ENCODE data around the gene HHLA2. TPM values are rescaled to one million over a fixed set of nuclear protein-coding genes. Genes with fewer than 3 reads are reported as not detected.
"Not testable (repeated sequence)": the region's sequence is repeated elsewhere in the genome, so short reads cannot be mapped to it uniquely, and the experiment has no call there.

Gene HHLA2
- total RNA-seq, 1 experiment from 2014 or later: not detected

DNA sequence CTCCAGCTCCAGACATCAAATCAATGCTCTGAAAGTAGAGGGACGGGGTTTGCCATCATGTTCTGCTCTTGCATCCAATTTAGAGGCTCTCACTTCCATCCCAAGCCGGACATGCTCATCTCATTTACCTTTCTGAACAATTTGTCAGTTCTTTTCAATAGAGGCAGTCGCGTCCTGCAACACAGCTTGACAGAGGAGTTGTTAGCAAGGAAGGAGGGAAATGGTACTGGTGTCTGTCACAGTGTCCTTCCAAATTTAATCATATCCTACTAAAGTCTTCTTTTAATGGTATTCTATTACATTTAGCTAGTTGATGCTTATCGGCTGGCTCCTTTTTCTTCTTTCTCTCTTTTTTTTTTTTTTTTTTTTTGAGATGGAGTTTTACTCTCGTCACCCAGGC lies 45.6 kb downstream of the HHLA2 start:
- no peak for DNase-seq (ENCODE audit: low read depth)

DNA sequence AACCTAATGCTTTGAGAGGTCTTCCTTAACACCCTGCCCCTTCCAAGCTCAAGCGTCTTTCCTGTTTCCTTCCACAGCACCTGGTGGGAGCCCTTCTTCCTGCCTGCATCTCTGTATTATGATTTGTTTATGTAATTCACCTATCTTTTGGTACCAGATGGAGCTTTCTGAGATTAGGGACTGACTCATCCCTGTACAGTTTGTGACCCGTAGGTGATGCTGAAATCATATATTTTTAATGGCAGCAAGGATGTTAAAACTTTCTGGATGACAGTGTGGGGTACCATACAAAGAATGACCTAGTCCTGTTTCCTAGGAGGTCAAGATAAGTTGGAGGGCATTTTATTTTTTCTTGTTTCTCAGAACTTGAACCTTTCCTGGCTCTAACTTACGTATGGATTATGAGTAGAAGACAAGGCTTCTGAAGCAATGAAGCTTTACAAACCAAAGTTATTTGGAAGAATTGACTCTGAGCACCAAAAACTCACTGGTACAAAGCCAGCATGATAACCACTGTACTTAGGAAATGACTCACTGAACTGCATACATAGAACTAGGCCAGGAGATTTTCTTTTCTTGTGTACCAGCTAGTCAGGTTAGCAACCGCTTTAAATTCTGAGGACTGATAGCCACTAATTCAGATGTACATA lies 46.6 kb downstream of the HHLA2 start:
- peak; percentile 75 for DNase-seq (ENCODE audit: low read depth)

DNA sequence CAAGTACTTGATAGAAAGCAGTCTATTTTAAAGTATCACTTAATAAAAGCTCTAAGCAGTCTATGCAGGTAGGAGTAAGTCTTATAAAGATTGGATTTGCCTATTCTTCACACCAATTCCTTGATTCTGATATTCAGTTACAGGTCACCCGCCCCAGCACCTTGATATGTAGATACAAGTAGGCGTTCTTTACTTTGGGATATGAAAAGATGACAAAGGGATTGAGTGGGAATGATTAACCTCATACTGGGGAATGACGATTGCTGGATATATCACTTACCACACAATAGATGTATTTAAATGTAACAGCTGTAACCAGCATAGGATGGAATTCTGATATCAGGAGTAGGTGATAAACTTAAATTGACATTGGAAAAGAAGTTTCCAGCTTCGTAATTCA lies 47.1 kb downstream of the HHLA2 start:
- no peak for DNase-seq (ENCODE audit: low read depth)

DNA sequence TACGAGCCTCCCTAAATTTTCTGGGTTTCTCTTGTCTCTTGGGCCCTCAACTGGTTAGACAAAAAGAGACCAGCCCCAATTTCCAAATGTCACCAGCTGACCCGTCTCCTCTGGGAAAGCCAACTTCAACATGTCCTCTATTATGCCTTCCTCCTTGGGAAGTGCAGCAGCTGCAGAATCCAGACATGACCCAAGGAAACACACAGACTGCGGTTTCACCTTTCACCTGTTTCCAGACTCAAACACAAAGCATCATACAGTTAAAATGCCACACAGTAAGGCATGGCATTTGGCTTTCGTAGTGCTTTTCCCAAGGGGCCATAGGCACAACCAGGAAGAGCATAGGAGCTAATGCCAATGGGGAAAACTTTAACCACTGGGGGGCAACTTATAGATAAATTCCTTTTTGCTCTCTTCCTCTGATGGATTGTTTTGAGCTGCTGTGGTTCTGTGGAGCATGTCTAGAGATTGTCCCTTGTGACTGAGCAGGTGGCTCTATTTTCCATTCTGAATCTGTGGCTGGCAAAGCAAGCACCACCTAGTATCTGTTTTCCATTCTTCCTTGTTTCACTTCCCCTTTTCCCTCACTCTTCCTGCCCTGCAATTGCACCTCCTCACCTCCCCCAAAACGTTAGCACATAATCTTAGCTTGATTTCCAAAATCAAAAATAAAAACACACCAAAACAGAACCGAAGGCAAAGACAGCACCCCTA lies 49.3 kb downstream of the HHLA2 start:
- DNase-seq (ENCODE audit: low read depth): peak; percentile 56

DNA sequence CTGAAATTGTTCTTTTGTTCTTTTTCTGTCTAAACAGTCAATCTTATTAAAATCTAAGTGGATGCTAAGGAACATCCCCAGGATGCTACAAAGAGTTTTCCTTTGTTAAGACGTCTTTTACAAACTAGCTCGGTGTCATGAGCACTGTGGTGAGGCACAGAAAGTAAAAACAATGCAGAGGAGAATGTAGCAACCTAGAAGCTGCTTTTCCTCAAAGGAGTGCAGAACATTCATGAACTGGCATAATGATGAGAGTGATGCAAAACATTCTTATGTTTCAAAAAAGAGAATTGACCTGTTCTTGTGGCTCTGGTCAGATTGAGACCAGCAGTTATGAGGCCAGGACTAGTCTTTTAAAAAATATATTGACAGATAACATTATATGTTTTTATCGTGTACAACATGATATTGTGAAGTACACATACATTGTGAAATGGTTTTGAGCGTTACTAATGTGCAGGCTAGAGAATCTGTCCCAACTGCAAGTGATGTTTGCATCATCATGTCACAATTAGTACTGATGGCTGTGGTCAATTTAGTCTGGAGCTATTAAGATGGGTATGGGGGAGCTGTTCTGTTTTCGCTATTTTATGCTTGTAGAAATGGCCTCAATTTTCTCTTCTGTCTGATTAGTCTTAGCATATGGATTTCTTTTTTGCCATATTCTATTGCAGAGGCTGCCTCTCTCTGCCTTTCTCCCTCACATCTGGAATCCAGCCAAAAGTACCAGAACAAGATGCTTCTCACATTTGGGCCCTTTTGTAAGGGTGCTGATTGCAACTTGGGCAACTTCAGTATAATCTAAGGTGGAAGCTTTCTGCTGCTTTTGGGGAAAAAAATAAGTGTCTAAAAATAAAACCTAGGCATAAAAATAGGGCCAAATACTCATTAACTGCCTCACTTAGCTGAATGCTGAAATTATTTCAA lies 50.2 kb downstream of the HHLA2 start:
- DNase-seq (ENCODE audit: low read depth): no peak

DNA sequence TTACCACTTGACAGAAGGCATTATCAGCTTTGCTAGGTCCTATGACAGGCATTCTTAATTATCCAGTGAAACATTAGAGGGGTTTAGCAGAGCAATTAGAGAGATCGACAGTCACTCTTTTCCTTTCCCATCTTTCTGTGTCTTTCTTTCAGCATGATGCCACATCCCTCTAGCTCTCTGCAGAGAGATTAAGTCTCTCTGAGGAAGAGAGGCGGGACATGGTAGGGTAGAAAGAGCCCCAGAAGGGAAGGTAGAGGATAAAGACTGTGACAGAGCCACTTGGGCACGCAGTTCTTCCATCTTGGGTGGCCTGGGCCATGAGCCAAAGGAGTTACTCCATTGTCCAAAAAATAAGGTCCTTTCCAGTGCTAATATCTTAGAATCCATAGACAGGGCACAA lies 55.8 kb downstream of the HHLA2 start:
- DNase-seq (ENCODE audit: low read depth): no peak

DNA sequence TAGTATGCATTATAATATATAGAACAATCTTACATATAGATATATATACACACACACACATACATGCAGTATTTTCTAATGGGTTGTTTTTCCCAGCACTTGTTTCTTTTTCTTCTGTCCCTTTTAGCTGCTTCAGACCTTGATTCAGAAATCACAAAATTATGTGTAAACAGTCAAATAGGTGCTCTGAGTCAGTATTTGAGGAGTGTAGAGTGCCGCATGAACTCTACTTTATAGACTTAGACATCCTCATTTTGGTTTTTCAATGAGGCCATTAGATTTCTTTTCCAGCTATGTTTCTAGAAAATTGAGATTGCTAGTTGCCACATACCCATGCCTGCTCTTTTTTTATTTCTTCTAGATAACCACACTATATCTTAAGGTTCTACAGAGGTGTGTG lies 58.2 kb downstream of the HHLA2 start:
- DNase-seq (ENCODE audit: low read depth): no peak

DNA sequence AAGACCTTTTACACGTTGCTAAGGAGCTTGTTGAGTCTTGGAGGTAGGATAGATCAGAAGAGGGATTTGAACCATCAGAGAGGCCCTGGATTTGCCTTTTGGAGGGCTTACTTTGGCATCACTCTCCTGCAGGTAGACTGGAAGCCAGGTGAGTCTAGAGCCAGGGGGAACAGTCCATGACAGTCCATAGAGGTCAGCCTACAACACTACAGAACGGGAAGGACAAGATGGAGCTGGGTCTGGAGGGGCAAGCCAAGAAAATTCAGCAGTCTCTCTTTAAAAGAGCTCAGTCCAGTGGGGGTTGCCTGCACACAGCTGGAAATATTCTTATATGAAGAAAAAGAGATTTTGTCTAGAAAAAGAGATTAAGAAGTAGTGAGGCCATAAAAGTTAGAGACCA lies 60.7 kb downstream of the HHLA2 start:
- no peak for DNase-seq (ENCODE audit: low read depth)

DNA sequence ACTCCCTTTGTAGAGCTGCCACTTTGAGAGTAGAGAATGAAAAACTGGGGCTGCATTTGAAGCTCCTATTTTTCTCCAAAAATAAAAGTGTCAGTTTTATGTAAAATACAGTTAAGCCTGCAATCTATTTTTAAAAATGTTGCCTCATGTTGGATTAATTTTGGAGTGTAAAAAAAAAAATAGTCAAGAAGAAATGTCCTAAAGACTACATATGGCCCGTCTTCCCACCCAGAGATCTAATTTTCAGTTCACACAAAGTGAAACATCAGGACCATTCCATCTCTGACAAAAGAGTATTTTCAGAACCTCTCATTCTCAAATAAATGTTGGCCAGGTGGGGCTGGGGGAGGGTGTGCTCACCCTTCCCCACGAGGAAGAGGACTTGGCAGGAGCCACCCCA lies 62.7 kb downstream of the HHLA2 start:
- no peak for DNase-seq (ENCODE audit: low read depth)

DNA sequence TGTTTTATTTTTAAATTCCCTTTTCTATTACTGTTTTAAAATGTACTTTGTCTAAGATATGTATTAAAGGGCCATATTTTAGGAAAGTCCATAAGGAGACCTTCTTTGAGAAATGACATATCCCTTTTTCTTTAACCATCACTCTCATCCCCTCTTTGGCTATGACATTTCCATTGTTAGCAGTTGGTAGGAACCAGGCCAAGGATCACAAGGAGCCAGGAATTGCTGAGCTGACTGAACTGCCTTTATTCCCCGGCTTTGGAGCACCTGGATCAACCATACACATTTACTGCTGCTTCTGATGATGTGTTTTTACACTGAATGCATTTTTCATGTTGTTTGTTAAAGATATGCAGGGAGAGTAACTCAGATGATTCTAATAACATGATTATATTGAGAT lies 79.7 kb downstream of the HHLA2 start:
- DNase-seq (ENCODE audit: low read depth): no peak

DNA sequence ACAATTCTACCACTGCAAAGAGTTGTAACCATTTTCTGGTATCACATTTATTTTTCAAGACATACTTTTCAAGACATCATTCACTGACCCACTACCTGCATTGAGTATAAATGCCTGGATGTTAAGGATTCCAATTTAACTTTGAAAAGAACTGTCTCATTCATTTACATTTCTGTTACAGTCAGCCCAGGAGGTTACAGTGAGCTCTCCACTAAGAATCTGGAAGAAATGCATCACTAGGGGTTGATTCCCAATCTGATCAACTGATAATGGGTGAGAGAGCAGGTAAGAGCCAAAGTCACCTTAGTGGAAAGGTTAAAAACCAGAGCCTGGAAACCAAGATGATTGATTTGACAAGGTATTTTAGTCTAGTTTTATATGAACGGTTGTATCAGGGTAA lies 81.0 kb downstream of the HHLA2 start:
- no peak for DNase-seq (ENCODE audit: low read depth)

DNA sequence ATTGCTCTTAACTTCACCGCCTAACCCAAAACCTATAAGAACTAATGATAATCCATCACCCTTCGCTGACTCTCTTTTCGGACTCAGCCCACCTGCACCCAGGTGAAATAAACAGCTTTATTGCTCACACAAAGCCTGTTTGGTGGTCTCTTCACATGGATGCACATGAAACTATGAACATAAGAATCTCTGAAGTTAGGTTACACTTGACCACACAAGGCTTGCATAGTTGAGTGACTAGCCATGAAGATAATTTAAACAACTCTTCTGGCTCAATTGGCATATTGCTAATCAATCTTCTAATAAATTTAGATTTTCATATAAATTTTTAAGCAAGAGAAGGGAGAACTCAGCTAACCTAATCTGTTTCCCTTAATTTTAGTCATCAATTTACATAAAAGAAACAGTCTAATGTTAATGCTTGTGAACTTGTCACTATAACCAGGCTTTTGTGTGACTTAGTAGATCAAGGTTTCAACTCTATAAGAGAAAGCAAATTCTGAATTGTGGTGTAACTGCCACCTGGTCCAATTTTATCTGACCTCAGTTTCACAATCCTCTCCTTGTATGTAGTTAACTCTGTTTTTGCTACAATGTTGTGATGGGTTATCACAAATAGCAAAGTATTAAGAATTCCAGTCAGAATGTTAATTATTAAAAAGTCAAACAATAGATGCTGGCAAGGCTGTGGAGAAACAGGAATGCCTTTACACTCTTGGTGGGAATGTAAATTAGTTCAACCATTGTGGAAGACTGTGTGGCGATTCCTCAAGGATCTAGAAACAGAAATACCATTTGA lies 82.0 kb downstream of the HHLA2 start:
- no peak for DNase-seq (ENCODE audit: low read depth)

DNA sequence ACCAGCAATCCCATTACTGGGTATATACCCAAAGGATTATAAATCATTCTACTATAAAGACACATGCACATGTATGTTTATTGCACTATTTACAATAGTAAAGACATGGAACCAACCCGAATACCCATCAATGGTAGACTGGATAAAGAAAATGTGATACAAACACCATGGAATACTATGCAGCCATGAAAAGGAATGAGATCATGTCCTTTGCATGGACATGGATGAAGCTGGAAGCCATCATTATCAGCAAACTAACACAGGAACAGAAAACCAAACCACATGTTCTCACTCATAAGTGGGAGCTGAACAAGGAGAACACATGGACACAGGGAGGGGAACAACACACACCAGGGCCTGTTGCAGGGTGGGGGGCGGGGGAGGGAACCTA lies 82.6 kb downstream of the HHLA2 start:
- not testable (repeated sequence) for DNase-seq (ENCODE audit: low read depth)

DNA sequence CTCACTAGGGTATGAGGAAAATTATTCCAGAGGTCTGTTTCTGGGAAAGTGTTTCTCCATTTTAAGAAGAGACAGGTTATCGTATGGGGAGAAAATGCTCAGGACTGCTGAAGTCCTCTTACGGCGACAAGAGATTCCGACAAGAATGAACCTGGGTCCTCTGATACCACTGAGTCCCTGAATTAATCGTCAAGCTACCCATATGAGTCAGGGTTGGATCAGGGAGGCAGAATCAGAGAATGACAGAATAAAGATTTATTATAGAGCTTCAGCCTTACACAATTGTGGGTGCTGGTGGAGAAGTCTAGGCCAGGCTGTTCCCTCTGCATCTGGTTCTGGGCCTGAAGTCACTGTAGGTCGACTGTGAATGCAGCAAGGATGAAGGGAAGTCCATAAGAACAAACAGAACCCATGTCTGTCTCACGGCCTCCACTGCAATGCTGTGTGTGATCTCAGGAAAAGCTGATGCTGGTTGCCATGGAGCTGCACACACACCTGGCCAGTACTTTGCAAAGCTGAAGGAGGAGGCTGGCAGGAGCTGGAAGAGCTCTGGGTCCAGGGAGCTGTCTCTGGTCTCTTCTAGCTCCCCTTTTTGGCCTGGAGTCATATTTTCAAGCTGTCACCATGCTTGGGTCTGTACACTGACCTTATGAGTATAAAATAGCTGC lies 83.9 kb downstream of the HHLA2 start:
- no peak for DNase-seq (ENCODE audit: low read depth)

DNA sequence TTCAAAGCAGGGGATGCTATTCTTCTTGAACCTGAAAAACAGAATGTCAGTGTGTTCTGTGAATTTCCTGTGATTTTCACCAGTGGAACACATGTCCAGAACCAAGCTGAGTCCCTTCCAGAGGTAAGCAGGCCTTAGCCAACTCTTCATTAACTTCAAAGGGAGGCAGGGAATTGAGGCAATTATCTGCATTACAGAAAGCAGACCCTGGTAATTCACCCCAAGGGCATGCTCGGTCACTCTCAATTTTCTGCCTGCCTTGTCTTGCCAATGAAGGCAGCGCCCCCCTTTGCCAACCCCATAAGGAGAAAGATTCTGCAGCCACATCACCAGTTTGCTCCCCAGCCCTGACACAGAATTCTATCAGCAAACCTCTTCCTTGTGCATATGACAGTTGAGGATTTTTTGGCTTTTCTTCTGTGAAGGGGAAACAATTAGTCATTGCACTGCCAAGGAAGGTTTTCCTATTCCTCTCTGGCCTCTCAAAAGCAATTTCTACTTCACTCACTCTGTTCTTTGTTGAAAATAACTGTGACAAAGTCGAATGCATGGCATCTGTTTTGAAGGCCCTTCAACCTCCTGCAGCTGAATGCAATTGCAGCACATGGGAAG lies 85.3 kb downstream of the HHLA2 start:
- DNase-seq (ENCODE audit: low read depth): no peak

DNA sequence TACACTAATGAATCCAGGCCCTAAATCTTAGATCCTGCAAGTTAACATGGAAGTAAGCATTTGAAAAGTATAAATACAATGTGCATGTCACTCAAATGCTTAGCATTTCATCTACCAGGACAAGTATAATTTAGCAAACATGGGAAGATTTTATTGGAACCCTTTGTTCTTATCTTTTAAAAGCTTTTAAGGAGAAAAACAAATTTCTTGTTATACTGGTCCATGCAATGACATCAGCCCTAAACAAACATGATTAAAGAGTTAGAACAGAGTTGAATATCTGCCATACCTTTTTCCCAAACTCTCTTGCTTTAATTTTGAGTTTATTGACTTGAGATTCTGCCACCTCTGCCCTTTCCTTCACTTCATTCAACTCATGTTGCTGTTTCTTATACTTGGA lies 87.0 kb downstream of the HHLA2 start:
- DNase-seq (ENCODE audit: low read depth): no peak

DNA sequence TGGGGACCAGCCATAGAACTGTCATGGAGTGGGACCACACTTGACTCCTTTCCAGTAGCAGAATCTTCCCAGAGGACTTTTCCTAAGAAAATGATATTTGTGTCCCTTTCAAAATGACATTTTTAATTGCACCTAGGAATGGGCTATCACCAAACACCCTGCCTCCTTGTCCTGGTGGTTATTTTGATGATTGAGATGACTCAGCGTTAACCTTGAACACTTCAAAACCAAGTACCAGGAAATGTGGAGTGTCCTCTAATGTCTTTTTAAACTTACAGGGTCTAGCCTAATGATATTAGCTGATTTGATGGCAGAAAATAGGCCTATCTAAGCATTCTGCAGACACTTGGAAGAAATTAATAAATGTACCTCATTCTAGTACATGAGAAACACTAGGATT lies 90.7 kb downstream of the HHLA2 start:
- DNase-seq (ENCODE audit: low read depth): no peak

DNA sequence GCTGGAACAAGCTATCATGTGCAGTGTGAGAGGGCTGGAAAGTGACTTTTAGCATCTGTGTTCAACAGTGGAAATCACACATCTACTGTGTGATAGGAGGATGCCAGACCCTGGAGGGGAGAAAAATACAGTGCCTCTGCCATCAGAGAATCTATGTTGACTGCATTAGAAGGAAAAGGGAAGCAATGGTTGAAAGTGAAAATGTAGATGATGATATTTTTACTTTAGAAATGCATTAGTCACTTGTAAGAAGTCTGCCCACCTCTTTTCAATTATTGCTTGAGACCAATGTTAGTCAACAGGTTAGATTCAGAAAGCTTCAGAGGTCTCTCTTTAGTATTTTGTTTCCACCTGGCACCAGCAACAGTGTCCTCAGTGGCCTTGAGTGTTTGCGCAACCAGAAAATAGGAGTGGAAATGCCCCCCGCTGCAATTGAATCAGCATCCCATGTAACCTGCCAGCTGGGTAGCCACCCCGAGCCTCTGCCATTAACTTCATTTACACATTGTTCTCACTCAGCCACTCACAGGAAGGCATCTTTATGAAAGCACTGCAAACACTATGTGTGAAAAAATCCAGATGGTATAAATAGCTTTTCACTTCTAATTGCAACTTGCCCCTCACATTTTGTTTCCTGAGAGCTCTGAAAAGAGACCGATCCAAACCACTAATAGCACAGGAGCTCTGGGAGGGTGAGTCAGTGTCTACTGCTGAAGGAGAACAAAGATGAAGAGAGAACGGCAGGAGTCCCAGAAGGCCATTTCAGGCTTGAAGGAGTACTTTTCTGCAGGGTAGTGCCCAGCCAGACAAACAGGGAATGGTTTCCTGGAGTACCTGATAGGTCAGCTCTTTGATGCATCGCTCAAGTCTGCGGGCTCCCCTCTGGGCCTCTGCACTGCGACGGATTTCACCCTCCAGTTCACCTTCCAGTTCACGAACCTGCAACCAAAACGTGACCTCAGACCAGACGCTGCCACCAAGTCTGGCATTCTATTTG lies 92.1 kb downstream of the HHLA2 start:
- DNase-seq (ENCODE audit: low read depth): no peak

DNA sequence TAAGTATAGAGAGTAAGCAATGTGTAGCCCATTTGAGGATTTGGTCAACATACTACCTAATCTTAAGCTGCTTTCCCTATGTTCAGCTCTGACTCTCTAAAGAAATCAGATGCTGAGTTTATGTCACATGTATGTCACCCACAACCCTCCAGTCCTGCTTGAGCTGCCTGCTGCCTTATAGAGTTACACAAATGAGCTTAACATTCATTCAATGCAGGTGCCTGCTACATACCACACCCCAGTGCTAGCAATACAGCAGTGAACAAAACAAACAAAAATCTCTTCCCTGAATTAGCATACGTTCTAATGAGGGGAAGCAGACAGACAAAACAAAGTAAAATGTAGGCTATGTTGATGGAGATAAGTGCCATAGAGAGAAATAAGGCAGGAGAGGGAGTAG lies 93.0 kb downstream of the HHLA2 start:
- DNase-seq (ENCODE audit: low read depth): no peak

Measured in HT1080 (cell line).